ENCODE measurements around the gene SERINC2.

Gene SERINC2

DNA sequence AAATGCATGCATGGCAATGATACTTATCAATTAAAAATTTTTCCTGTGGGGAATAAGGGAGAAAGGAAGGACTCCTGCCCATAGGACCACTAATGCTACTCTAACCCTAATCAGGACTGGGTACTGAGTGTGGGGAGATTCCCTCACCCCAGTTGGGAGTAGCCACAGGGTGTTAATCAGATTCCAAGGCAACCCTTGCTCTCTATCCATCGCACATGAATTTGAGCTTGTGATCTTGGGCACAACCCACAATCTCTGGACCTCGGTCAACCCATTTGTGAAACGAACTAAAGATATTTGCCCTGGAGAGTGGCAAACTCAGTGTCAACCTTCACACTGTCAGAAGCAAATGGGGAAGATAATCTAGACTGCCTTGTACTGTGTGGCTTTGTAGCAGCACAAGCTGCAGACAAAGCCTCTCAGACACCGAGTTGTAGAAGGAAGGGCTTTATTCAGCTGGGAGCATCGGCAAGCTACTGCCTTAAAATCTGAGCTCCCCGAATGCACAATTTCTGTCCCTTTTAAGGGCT is 69.5 kb downstream of the SERINC2 start:
- no peak overlapping the region; the same call in 1 of the 2 replicates for H3K27ac ChIP-seq
- TF ChIP-seq, protein P1, sequence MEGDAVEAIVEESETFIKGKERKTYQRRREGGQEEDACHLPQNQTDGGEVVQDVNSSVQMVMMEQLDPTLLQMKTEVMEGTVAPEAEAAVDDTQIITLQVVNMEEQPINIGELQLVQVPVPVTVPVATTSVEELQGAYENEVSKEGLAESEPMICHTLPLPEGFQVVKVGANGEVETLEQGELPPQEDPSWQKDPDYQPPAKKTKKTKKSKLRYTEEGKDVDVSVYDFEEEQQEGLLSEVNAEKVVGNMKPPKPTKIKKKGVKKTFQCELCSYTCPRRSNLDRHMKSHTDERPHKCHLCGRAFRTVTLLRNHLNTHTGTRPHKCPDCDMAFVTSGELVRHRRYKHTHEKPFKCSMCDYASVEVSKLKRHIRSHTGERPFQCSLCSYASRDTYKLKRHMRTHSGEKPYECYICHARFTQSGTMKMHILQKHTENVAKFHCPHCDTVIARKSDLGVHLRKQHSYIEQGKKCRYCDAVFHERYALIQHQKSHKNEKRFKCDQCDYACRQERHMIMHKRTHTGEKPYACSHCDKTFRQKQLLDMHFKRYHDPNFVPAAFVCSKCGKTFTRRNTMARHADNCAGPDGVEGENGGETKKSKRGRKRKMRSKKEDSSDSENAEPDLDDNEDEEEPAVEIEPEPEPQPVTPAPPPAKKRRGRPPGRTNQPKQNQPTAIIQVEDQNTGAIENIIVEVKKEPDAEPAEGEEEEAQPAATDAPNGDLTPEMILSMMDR (conservative IDR thresholded peaks at IDR 0.05): no peak

DNA sequence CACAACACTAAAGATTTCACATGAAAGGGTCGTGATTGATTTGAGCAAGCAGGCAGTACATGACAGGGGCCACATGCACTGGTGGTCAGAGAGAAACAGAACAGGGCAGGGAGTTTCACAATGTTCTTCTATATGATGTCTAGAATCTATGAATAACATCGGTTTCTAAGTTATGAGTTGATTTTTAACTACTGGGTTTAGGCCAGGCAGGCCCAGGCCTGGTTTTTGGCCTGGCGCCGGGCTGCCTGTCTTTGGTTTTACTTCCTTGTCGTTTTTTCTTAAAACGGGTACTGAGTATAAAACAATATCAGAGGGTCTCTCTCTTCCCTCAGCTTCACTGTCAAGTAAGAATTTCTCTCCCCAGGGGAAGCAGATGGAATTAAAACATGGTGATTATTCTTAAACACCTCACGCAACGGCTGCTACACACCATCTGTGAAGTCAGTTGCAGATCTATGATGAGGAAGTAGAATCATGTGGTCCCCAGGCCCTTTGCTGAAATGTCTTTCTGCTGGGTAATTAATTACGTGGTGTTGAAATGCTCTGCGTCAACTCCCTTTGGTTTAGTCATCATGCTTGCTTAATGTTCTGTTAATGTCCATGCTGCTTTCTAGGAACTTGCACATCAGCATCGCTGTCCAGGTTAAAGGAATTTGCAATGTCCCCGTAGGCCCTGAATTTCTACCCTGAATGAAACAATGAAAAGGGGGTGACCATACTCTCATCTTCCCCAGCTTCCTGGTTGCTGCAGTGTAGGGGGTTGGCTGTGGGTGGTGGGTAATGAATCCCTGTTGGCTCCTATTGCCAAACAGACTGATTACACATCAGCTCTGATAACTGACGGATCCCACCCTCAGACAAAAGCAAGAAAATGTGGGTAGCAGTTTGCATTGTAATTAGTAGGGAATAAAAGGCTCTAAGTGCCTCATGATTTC is 70.3 kb downstream of the SERINC2 start:
- TF ChIP-seq, protein P1 (conservative IDR thresholded peaks at IDR 0.05): no peak
- no peak overlapping the region; the same call in 1 of the 2 replicates for H3K27ac ChIP-seq

Measured in VCaP (cell line).